GM12801 (cell line): ENCODE data around the gene TMTC2.

Experiments used
- TF ChIP-seq, protein P1 (sequence below): IDR thresholded peaks from one replicate; pipeline ENCODE4 v1.5.1; 2011; ENCODE audit warnings: control low read depth; ENCODE audit not compliant: insufficient read length; ENCODE audit errors: extremely low read depth

Gene TMTC2

DNA sequence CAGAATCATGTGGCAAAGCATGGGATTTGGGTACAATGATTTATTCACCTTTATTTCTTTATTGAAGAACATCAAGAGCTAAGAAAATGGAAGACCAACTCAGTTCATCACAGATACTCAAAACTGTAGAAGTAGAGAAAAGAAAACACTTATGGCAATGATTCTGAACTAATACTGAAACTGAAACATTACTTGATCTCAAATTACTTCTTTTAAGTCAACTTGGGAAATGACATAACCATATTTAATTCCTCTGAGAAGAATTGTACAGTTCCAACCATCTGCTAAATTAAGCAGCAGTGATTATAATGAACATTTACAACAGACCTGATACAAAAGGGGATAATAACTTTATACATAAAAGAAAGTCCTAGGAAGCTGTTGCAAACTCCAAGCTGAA is 466.5 kb downstream of the TMTC2 start:
- TF ChIP-seq, protein P1, sequence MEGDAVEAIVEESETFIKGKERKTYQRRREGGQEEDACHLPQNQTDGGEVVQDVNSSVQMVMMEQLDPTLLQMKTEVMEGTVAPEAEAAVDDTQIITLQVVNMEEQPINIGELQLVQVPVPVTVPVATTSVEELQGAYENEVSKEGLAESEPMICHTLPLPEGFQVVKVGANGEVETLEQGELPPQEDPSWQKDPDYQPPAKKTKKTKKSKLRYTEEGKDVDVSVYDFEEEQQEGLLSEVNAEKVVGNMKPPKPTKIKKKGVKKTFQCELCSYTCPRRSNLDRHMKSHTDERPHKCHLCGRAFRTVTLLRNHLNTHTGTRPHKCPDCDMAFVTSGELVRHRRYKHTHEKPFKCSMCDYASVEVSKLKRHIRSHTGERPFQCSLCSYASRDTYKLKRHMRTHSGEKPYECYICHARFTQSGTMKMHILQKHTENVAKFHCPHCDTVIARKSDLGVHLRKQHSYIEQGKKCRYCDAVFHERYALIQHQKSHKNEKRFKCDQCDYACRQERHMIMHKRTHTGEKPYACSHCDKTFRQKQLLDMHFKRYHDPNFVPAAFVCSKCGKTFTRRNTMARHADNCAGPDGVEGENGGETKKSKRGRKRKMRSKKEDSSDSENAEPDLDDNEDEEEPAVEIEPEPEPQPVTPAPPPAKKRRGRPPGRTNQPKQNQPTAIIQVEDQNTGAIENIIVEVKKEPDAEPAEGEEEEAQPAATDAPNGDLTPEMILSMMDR, result no peak

DNA sequence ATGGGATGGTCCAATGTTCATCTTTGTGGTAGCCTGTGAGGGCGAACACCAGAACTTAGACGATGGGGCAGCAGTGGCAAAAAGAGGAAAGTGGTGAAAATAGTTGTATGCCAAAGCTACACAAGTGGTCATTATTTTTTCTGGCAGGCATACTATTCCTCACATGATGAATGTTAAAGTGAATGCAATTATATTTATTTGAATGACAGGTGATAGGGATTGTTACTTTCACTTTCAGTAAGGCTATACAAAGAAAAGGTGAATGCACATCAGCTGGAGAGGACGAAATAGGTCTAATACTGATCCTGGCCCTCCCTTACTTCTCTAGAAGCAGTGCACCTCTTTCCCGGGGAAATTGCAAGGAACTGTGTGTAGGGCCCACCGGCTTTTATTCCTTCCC is 470.1 kb downstream of the TMTC2 start:
- TF ChIP-seq, protein P1, result no peak

DNA sequence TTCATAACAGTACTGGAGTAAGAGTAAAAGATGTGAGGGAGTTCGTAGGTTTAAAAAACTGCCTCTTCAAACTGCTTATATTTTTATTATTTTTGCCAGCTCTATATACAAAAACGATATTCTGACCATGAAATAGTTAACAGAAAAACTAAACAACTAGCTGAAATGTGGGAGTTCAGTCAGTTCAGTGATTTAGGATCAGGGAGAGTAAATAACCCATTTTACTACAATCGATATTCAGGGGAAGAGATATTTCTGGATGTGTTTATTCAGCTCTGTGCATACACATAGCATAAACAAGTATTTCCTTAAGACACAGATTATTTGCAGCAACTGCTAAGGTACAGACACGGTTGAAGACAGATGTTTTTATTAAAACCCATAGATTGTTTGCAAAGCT is 470.9 kb downstream of the TMTC2 start:
- TF ChIP-seq, protein P1, result no peak

DNA sequence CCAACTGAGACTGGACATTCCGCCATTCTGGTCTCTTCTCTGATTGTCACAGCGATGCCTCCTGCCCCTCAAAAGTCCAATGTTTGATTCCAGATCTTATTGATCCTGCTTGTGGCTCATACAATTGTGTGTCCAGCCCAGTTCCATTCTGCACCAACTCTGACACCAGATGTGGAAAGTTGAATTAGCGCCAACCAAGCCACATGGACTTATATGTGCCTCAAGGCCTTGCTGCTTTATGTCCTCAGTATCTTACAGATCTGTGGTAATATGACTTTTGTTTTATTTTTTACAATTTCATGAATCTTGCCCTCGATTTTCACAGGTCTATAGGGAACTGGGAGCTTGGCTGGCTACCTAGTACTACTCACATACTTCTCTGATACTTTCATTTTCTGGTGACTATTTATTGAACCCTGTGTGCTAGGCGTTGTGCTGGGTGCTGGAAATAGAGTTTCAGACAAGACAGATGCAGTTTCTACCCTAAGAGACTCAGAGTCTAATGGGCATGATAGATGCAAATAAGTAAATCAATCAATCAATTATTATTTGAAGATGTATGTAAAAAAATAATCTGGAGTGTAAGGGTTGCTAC is 472.0 kb downstream of the TMTC2 start:
- TF ChIP-seq, protein P1, result no peak

DNA sequence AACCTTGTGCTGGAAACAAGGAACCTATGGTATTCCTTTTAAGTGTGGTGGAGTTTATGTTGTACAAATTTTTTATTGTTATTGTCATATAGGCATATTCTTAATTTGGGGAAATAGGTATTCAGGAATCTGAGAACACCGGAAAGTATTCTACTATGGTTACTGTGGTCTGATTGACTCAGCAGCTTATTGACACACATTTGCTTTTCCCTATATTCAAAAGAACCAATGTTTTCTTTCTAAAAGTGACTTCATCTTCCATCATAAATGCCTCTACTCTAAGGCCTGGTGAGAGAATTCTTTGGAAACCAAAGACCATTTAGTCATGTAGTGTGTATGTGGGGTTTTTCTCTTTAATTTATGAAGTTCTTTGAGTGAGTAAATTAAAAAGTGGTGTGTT is 474.8 kb downstream of the TMTC2 start:
- TF ChIP-seq, protein P1, result no peak

DNA sequence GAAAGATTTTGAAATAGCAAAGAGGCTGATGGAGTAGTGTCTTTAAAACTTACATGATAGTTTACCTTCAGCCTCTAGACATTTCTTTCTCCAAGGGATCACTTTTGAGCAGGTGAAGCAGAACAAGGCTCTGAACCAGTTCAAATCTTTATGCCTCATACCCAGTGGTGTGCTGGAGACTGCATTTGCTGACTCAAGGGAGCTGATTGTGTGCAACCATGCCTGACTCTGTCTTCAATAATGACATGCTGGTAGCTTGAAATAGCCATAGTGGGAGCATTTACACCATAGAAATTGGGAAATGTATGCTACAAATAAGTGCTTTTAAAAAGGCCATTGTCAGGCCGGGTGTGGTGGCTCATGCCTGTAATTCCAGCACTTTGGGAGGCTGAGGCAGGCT is 482.0 kb downstream of the TMTC2 start:
- TF ChIP-seq, protein P1, result no peak

DNA sequence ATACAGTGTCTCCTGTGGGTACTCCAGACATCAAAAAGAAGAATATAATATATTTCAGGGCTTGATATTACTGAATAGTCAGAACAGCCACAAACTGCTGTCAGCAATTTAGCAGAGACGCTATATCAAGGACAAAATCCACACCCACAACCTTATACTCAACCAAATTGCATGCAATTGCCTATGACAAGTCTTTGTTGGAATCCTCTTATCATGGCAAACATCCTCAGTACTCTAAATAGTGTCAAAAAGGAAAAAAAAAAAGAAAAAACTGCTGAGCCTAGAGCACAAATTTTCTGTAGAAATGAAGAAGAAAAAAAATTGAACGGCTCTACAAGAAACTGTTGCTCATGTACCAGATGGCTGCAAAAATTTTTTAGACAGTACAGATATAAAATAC is 485.7 kb downstream of the TMTC2 start:
- TF ChIP-seq, protein P1, result no peak
